ENCODE results near the gene RHO.

The RHO gene

GRCh38 chr3:129517516-129517915 lies 10.9 kb upstream of the RHO start:
- Histone ChIP-seq H4K20me1 (ENCODE audit: insufficient read depth, low read length, poor library complexity, severe bottlenecking) (no peaks in the 10 kb centered on the region), H3K9me3 (ENCODE audit: insufficient read depth, low read depth, low read length) (no peaks in the 10 kb centered on the region), H2AFZ (ENCODE audit: low read length) (no peak overlapping the region), H3K27me3 (ENCODE audit: insufficient read depth, low read length, poor library complexity, severe bottlenecking) (no peaks in the 10 kb centered on the region), H3K9me2 (replicated peaks; ENCODE audit: low read depth, low read length) (no peaks in the 10 kb centered on the region), H3K9ac (ENCODE audit: low read depth, low read length, poor library complexity, severe bottlenecking) (no peak overlapping the region), H3K4me2 (ENCODE audit: low read depth, low read length, poor library complexity, severe bottlenecking) (no peak overlapping the region), H3K4me1 (ENCODE audit: insufficient read depth, low read length, poor library complexity, severe bottlenecking) (no peaks in the 10 kb centered on the region), H3K79me2 (ENCODE audit: insufficient read depth, low read length) (no peaks in the 10 kb centered on the region), H3K36me3 (ENCODE audit: insufficient read depth, low read length) (no peaks in the 10 kb centered on the region; the same call in 1 of the 2 replicates), H3K4me3 (ENCODE audit: low read length, poor library complexity, severe bottlenecking) (no peak overlapping the region), H3F3A (ENCODE audit: low read depth) (no peaks in the 10 kb centered on the region)
- TF ChIP-seq EZH2phosphoT487 (IDR thresholded peaks at IDR 0.05; ENCODE audit: borderline replicate concordance) (no peak), CTCF (conservative IDR thresholded peaks at IDR 0.05; ENCODE audit: low read length) (no peak)

GRCh38 chr3:129518038-129518561 lies 10.3 kb upstream of the RHO start:
- H3K9me2 ChIP-seq (replicated peaks; ENCODE audit: low read depth, low read length): no peaks in the 10 kb centered on the region
- H3K4me1 ChIP-seq (ENCODE audit: insufficient read depth, low read length, poor library complexity, severe bottlenecking): no peaks in the 10 kb centered on the region
- no peak overlapping the region for H3K4me3 ChIP-seq (ENCODE audit: low read length, poor library complexity, severe bottlenecking)
- H3F3A ChIP-seq (ENCODE audit: low read depth): no peaks in the 10 kb centered on the region
- H3K27me3 ChIP-seq (ENCODE audit: insufficient read depth, low read length, poor library complexity, severe bottlenecking): no peaks in the 10 kb centered on the region
- no peak overlapping the region for H2AFZ ChIP-seq (ENCODE audit: low read length)
- H3K36me3 ChIP-seq (ENCODE audit: insufficient read depth, low read length): no peaks in the 10 kb centered on the region; the same call in 1 of the 2 replicates
- no peaks in the 10 kb centered on the region for H3K9me3 ChIP-seq (ENCODE audit: insufficient read depth, low read depth, low read length)
- no peak for TF ChIP-seq CTCF (conservative IDR thresholded peaks at IDR 0.05; ENCODE audit: low read length)
- TF ChIP-seq EZH2phosphoT487 (IDR thresholded peaks at IDR 0.05; ENCODE audit: borderline replicate concordance): no peak
- no peak overlapping the region for H3K9ac ChIP-seq (ENCODE audit: low read depth, low read length, poor library complexity, severe bottlenecking)
- no peaks in the 10 kb centered on the region for H4K20me1 ChIP-seq (ENCODE audit: insufficient read depth, low read length, poor library complexity, severe bottlenecking)
- no peaks in the 10 kb centered on the region for H3K79me2 ChIP-seq (ENCODE audit: insufficient read depth, low read length)
- H3K4me2 ChIP-seq (ENCODE audit: low read depth, low read length, poor library complexity, severe bottlenecking): no peak overlapping the region

- no peaks in the 10 kb centered on the region for H3K79me2 ChIP-seq (ENCODE audit: insufficient read depth, low read length)
- H3K4me1 ChIP-seq (ENCODE audit: insufficient read depth, low read length, poor library complexity, severe bottlenecking): no peaks in the 10 kb centered on the region
- no peak overlapping the region for H3K9ac ChIP-seq (ENCODE audit: low read depth, low read length, poor library complexity, severe bottlenecking)
- H3K27me3 ChIP-seq (ENCODE audit: insufficient read depth, low read length, poor library complexity, severe bottlenecking): no peaks in the 10 kb centered on the region
- no peaks in the 10 kb centered on the region for H3F3A ChIP-seq (ENCODE audit: low read depth)
- H3K4me2 ChIP-seq (ENCODE audit: low read depth, low read length, poor library complexity, severe bottlenecking): no peak overlapping the region
- no peaks in the 10 kb centered on the region for H3K9me3 ChIP-seq (ENCODE audit: insufficient read depth, low read depth, low read length)
- H2AFZ ChIP-seq (ENCODE audit: low read length): no peak overlapping the region
- TF ChIP-seq CTCF (conservative IDR thresholded peaks at IDR 0.05; ENCODE audit: low read length): no peak
- no peaks in the 10 kb centered on the region; the same call in 1 of the 2 replicates for H3K36me3 ChIP-seq (ENCODE audit: insufficient read depth, low read length)
- no peaks in the 10 kb centered on the region for H3K9me2 ChIP-seq (replicated peaks; ENCODE audit: low read depth, low read length)
- no peaks in the 10 kb centered on the region for H4K20me1 ChIP-seq (ENCODE audit: insufficient read depth, low read length, poor library complexity, severe bottlenecking)
- H3K4me3 ChIP-seq (ENCODE audit: low read length, poor library complexity, severe bottlenecking): no peak overlapping the region
These were observed 9.9 kb upstream of the RHO start for GRCh38 chr3:129518581-129518980.
